HG02642 (cell line): Measurements from ENCODE around the gene NCOR2.

Experiments used
- ATAC-seq: cut with Tn5 transposase; IDR thresholded peaks from one replicate; pipeline ENCODE4 v1.9.1; 2021; ENCODE audit warnings: mild to moderate bottlenecking; ENCODE audit not compliant: unreplicated experiment, poor library complexity

Gene NCOR2

DNA sequence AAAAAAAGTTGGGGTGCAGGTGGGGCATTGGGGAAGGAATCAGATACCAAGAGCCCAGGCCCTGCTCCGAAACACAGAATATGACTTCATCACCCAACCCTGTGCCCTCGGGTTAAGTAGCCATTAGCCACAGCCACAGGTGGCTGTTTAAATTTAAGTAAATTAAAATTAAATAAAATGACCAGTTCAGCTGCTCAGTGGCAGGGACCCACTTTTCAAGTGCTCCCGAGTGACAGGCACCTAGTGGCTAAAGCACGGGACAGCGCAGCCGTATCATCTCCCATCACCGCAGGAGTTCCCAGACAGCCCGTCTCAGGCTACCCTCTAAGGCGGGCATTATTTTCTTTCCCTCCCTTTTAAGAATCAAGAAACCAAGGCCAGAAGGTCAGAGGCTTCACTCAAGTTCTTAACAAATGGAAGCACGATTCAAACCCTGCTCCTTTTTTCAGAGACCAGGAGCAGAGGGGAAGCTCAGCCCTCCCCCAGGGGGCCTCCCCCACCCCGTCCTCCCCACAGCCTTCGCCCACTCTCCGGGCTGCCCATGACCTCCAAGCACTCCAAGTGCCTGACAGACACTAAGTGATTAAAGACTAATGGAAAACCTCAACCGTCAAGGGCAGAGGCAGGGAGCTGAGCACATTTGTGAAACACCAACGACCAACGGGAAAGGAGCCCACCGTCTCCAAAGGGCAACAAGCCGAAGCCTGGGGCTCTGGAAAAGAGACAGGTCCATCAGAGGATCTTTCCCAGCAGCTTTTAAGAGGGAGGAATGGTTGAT lies 5.2 kb downstream of the NCOR2 start:
- no peak for ATAC-seq

DNA sequence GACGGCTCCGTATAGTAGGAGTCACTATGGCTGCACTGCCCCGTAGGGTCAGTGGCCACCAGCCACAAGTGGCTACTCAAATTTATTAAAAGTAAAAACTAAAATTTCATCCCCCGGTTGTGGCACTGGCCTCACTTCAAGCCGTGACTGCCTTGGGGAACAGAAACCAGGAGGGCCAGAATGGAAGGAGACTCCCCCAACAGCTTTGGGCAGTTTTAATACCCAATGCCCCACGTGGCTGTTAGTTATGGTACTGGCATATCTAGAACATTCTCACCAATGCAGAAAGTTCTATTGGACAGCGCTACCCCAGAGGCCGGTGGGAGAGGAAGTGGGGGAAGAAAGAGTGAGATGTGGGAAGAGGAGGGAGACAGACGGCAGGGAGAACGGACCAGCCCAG lies 6.2 kb downstream of the NCOR2 start:
- ATAC-seq = no peak

GRCh38 chr12:124560146-124560890 lies 7.1 kb downstream of the NCOR2 start:
- no peak for ATAC-seq

DNA sequence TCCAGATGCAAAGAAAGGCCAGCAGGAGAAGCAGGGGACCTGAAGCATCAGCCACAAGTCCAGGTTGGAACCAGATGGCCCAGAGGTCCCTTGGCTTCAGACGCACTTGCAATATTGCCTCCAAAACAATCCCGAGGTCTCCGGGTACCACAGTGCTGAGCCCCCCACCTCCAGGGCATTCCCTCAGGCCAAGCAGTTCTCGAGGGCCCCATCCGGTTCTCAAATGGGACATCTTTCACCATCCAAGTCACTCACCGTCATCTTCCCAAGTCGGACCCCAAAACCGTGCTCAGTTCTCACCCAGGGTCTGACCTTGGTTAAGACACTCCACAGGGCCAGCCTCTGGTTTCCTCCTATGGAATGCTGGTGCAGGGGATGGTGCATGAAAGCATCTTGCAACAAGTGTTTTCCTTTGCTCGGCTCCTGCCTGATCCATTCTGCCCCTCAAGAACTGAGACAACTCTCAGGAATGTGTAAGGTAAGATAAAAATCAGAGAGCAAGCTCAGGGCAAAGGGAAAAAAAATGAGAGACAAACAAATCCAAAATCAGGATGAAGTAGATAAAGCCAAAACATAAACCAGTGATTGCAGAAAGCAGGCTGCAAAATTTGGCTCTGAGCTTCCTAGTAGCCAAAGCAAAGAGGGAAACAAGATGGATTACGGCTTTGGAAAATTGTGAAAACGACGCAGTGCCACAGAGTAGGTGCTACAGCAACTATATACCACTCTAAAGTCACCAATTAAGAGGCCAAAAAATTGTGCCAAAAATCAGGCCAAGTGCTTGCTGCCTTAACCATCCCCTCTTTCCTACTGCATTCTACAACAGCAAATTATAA lies 8.0 kb downstream of the NCOR2 start:
- no peak for ATAC-seq

- no peak for ATAC-seq
Observed at GRCh38 chr12:124558313-124558712, 9.1 kb downstream of the NCOR2 start.

DNA sequence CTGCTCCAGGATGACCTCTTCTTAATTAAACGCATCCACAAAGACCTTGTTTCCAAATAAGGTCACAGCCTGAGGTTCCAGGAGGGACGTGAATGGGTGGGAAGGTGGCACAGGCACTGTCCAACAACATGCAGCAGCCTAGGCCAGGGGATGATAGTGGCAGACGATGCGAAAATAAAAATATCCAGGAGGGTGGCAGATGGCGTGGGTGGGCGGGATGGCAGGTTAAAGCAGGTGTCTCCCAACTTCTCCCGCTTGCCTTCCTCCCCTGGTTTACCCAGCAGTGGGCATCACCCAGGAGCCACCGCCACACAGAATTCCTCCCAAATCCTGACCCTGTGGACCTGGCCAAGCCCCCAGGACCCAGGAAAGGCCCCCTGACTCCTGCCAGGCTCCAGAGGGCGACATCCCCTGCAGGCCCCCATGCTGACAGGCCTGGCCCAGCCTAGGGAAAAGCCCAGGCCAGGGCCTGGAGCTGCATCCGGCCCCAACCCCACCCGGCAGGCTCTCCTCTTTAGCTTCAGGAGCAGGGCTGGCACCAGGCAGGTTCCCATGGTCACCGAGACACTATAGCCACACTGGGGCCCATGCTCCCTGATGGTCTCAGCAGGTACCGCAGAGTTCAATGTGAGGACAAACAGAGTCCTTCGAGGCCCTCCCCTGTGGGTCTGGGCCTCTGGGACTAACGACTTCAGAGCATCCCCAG lies 9.7 kb downstream of the NCOR2 start:
- ATAC-seq = no peak

GRCh38 chr12:124556896-124557501 lies 10.4 kb downstream of the NCOR2 start:
- no peak for ATAC-seq

GRCh38 chr12:124556074-124556466 lies 11.3 kb downstream of the NCOR2 start:
- no peak for ATAC-seq

DNA sequence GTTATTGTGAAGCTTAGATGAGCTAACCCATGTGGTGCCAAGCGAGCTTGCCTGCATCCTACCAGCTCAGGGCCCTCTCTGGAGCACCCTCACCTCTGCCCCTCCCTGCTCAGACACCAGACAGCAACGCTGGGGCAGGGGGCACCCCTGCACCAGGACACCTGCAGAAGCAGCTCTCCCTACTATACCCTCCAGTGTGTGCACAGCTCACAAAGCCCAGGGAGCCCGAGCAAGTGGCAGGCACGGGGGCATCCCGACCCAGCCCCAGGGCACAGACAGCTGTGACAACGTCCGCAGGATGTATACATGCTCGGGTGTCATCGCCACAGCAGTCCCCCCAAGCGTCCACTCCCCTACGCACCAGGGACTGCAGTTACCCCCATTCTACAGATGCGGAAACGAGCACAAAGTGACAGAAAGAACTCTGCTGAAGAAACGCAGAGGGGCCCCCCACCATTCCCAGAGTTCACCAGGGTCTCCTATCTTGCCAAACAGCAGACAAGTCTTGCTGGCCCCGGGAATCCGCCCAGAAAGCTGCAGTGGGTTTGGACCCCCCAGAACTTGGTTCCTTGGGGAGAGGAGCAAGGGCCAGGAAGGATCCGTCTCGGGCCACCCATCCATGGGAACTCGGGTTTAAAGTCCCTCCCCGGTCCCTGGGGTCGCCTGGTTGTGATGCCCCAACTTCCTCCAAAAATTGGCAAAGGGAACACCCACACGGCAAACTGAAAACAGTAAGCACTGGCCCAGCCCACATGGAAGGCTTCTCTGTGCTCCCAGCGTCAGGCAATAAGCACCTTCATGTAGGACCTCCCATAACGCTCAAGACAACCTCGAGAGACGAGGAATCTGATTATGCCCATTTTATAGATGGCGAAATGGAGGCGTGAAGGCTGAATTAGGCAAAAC lies 12.0 kb downstream of the NCOR2 start:
- no peak for ATAC-seq

DNA sequence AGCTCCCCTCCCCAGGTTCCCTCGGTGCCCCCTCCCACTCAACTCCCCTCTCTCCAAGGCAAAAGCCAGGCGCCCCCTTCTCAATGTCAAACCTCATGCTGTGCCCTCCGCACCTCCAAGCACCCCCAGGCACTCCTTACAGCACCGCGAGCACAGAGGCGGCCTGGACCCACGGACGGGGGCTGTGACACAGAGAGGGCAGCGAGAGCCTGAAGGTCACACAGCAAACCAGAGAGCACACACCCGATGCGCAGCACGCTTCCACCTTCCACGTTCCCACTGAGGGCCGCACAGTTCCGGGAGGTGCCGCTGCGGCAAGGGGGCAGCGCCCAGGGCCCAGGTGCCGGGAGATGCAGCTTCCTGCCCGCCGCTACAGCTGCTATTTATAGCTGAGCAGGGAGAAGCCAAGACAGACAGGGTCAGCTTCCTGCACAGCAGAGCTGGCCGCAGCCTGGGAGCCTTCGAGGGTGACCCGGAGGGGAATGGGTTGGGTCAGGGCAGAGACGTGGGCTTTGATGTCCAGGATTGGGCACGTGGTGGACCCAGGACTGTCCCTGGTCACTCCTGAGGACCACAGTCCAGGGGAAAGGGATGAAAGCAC lies 12.9 kb downstream of the NCOR2 start:
- no peak for ATAC-seq

DNA sequence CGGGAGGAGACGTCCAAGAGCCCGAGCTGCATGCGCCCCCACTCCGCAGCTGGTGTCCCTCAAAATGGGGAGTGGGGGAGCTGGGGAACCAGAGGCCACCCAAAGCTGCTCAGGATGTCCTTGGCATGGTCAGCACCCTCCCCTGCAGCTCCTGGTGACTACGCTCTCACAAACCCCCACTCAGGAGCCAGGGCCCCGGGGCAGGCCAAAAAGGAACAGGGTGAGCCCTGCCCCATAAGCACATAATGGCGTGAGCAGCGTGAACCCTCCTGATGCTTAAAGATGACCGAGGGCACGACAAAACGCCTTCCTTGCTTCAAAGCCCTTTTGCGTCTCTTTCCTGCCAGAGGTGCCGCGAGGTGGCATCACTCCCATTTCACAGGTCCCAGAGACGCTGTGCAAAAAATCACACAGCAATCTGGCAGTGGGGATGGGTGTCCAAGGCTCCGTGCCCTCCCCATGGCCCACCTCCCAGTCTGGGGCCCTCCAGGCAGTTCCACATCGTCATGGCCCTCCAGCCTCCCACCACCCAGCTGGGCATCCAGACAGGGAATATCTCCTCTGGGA lies 13.5 kb downstream of the NCOR2 start:
- ATAC-seq = no peak

DNA sequence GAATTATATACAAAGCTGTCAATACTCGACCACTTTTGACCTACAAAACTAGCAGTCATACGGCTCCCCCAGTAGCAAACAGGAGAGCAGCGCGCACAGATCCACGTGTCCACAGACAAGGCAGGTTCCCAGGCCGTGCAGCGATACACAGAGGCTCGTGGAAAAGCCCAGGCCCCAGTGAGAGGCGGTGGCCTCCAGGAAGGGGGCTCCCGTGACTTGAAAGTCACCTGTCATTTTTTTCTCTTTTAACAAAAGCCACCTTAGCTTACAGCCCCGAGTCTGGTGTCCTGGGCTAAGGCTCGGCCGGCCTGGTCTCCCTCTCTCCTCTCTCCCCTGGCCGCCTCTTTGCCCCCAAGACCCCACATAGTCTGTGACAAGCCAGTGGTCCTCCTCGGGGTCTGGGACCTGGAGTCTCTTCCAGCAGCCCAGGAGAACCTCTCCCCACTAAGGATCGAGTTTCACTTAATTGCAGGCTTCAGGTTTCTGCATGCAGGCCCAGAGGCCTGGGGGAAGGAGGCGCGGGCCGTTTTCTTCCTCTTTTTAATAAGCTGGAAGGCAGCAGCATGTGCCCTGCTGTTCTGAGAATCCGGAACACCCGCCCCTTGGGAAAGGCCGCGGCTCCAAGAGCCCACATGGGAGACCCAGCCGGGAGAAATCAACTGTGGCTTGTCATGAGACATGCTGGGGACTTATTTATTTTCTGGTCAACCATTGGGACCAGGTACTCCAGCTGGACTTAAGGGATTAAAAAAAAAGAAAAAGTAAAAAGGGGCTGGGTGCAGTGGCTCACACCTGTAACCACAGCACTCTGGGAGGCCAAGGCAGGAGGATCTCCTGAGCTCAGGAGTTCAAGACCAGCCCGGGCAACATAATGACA lies 15.9 kb downstream of the NCOR2 start:
- no peak for ATAC-seq

- no peak for ATAC-seq
Observed at GRCh38 chr12:124550123-124551089, 17.0 kb downstream of the NCOR2 start.

DNA sequence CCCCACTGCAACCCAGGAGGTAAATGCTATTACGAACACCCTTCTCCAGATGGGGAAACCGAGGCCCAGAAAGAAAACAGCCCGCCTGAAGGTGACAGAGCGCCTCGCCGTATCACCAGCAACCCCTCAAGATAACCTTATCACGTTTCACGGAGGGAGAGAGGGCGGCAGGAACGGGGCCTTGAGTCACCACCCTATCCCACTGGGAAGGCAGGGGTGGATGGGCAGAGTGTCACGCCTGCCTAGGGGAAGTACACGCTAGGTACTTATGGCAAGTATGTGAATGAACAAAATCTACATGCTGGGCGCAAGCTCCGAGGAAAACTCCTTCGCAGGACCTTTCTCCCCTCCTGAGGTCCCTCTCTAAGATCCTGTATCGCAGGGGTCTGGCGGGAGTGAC lies 17.8 kb downstream of the NCOR2 start:
- no peak for ATAC-seq

DNA sequence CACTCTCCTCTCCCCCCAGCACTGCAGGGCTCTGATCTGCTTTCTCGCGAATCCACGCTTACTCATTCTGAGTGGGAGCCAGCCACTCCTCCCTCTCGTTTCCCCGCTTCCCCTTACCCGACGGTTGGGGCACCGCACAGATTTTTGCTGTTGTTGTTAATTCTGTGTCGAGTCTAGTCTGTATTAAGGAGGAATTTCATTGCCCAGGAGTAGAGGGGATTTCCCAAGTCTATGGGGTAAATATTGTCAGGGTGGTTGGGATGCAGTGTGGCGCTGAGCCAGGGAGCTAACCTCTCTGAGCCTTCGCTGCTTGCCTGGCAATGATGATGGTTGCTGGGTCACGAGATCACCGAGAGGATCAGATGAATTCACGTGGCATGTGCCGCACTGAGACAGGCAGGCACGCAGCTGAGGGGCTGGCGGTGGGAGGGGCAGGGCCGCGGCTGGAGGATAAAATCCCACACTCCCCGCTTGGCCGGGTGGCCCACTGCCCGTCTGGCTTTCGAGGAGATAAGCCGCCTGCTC lies 18.5 kb downstream of the NCOR2 start:
- no peak for ATAC-seq

- ATAC-seq = no peak
Observed at GRCh38 chr12:124547626-124548025, 19.8 kb downstream of the NCOR2 start.
